H1 (cell line): ENCODE results near the gene TSKU. TPM values are rescaled to one million over a fixed set of nuclear protein-coding genes. Genes with fewer than 3 reads are reported as not detected.

ENCODE experiments used
- CTCF ChIA-PET: fragments of 300-600 bp; sonication (Branson Sonifier 250); formaldehyde crosslinking; loops from one replicate; lab custom pipeline; 2021; ENCODE audit not compliant: partially characterized antibody; lab: Charles Lee
- POLR2A ChIA-PET: fragments of 300-600 bp; sonication (Branson Sonifier 250); formaldehyde crosslinking; loops from one replicate; lab custom pipeline; 2021; ENCODE audit warnings: inconsistent platforms; ENCODE audit not compliant: partially characterized antibody; lab: Charles Lee
- DNase-seq, 2 experiments: peaks; one replicate each; pipeline versions ENCODE4 v3.0.0 to v3.0.0-alpha.2; 2010 to 2022; ENCODE audit warnings: low spot score in 2 of 2, low read depth in 1 of 2, mixed read lengths in 1 of 2
- FAIRE-seq: peaks from 2 replicates; lab custom pipeline; 2011; peaks lifted over from hg19 to GRCh38; lab: Jason Lieb, UNC
- H2AFZ ChIP-seq: 2 replicates; pipeline ENCODE4 v1.8.1; 2012; ENCODE audit warnings: low read length, inconsistent platforms
- H2AK5ac ChIP-seq: 2 replicates; pipeline ENCODE4 v1.6.1; 2013; ENCODE audit warnings: low read depth, low read length
- H2BK120ac ChIP-seq: replicated peaks from 2 replicates; pipeline ENCODE3; 2013; ENCODE audit warnings: low read depth, low read length, inconsistent platforms
- H2BK12ac ChIP-seq: 2 replicates; pipeline ENCODE4 v1.6.1; 2013; ENCODE audit warnings: low read depth, low read length
- H2BK15ac ChIP-seq: 2 replicates; pipeline ENCODE4 v1.6.1; 2013; ENCODE audit warnings: low read length
- H2BK20ac ChIP-seq: 2 replicates; pipeline ENCODE4 v1.6.1; 2013; ENCODE audit warnings: low read length
- H2BK5ac ChIP-seq: 2 replicates; pipeline ENCODE4 v1.6.1; 2013; ENCODE audit warnings: low read depth, low read length
- H3K14ac ChIP-seq: 2 replicates; pipeline ENCODE4 v1.6.1; 2013; ENCODE audit warnings: inconsistent platforms; ENCODE audit not compliant: insufficient read length
- H3K18ac ChIP-seq: 2 replicates; pipeline ENCODE4 v1.6.1; 2013; ENCODE audit warnings: low read length; ENCODE audit errors: extremely low read depth
- H3K23ac ChIP-seq: 2 replicates; pipeline ENCODE4 v1.6.1; 2013; ENCODE audit warnings: inconsistent platforms; ENCODE audit not compliant: insufficient read length
- H3K23me2 ChIP-seq: 2 replicates; pipeline ENCODE4 v1.6.1; 2013; ENCODE audit warnings: low read depth, low read length
- H3K27ac ChIP-seq: 2 replicates; pipeline ENCODE4 v1.6.1; 2011; ENCODE audit warnings: low read depth, low read length, inconsistent platforms
- H3K27me3 ChIP-seq, 4 experiments: replicated peaks in 1 of 4; 1 replicate in 1 of 4; 2 replicates in 3 of 4; pipeline versions ENCODE4 v1.6.1 to v1.8.1; 2011 to 2013; ENCODE audit warnings: low read length in 3 of 4, mild to moderate bottlenecking in 3 of 4, inconsistent platforms in 2 of 4, mixed read lengths in 2 of 4, moderate library complexity in 1 of 4; ENCODE audit not compliant: control insufficient read depth in 3 of 4, insufficient read depth in 3 of 4; ENCODE audit errors: extremely low read depth in 1 of 4
- H3K36me3 ChIP-seq, 4 experiments: 2 replicates each; pipeline versions ENCODE4 v1.6.1 to v1.8.1; 2011 to 2013; ENCODE audit warnings: mild to moderate bottlenecking in 4 of 4, low read length in 3 of 4, moderate library complexity in 2 of 4, control low read depth in 1 of 4, inconsistent platforms in 1 of 4; ENCODE audit not compliant: insufficient read depth in 4 of 4, control insufficient read depth in 2 of 4
- H3K4ac ChIP-seq: replicated peaks from 2 replicates; pipeline ENCODE3; 2013; ENCODE audit warnings: low read length, low read depth, mixed read lengths, inconsistent platforms; ENCODE audit not compliant: insufficient read length
- H3K4me1 ChIP-seq, 4 experiments: replicated peaks in 1 of 4; 1 replicate in 1 of 4; 2 replicates in 3 of 4; pipeline versions ENCODE4 v1.6.1 to v1.8.1; 2011 to 2013; ENCODE audit warnings: low read length in 3 of 4, inconsistent platforms in 2 of 4, mixed read lengths in 1 of 4; ENCODE audit not compliant: insufficient read depth in 4 of 4, control insufficient read depth in 3 of 4
- H3K4me2 ChIP-seq, 2 experiments: 2 replicates each; pipeline versions ENCODE4 v1.6.1 to v1.8.1; 2011 to 2013; ENCODE audit warnings: low read depth in 2 of 2, low read length in 2 of 2, control low read depth in 1 of 2, inconsistent platforms in 1 of 2, mild to moderate bottlenecking in 1 of 2; ENCODE audit not compliant: insufficient read depth in 1 of 2
- H3K4me3 ChIP-seq, 4 experiments: fragments of 200-600, 300-600 bp in 1 of 4; sonication (generic), shearing (Covaris generic), sonication (Bioruptor Twin) in 1 of 4; 2 replicates each; pipeline versions ENCODE4 v1.5.1 to v1.8.1; 2011 to 2016; ENCODE audit warnings: low read length in 4 of 4, low read depth in 3 of 4, control low read depth in 2 of 4, inconsistent platforms in 2 of 4, mild to moderate bottlenecking in 2 of 4, mixed read lengths in 1 of 4, moderate library complexity in 1 of 4; ENCODE audit not compliant: insufficient read depth in 2 of 4; ENCODE audit errors: extremely low read depth in 1 of 4
- H3K56ac ChIP-seq: replicated peaks from 2 replicates; pipeline ENCODE3; 2013; ENCODE audit warnings: low read depth, mild to moderate bottlenecking, mixed read lengths, low read length, inconsistent platforms; ENCODE audit not compliant: insufficient read length
- H3K79me1 ChIP-seq: 2 replicates; pipeline ENCODE4 v1.6.1; 2013; ENCODE audit warnings: low read depth, low read length, control low read depth
- H3K79me2 ChIP-seq, 2 experiments: 2 replicates each; pipeline versions ENCODE4 v1.6.1 to v1.8.1; 2012 to 2013; ENCODE audit warnings: low read length in 2 of 2, mild to moderate bottlenecking in 2 of 2, inconsistent platforms in 1 of 2; ENCODE audit not compliant: insufficient read depth in 2 of 2, control insufficient read depth in 1 of 2
- H3K9ac ChIP-seq, 4 experiments: replicated peaks in 1 of 4; 1 replicate in 1 of 4; 2 replicates in 3 of 4; pipeline versions ENCODE4 v1.6.1 to v1.8.1; 2011 to 2013; ENCODE audit warnings: low read depth in 3 of 4, low read length in 3 of 4, control low read depth in 2 of 4, mild to moderate bottlenecking in 2 of 4, moderate library complexity in 2 of 4, inconsistent platforms in 1 of 4; ENCODE audit errors: extremely low read depth in 1 of 4
- H3K9me3 ChIP-seq, 2 experiments: 2 replicates each; pipeline versions ENCODE4 v1.6.1 to v1.8.1; 2012 to 2013; ENCODE audit warnings: mild to moderate bottlenecking in 2 of 2, moderate library complexity in 2 of 2, control low read depth in 1 of 2, inconsistent platforms in 1 of 2, low read depth in 1 of 2, low read length in 1 of 2, mixed read lengths in 1 of 2; ENCODE audit not compliant: insufficient read depth in 2 of 2
- H4K20me1 ChIP-seq, 2 experiments: replicated peaks in 1 of 2; 2 replicates each; pipeline versions ENCODE3 to v1.8.1; 2011 to 2013; ENCODE audit warnings: inconsistent platforms in 2 of 2, low read length in 2 of 2, mild to moderate bottlenecking in 1 of 2; ENCODE audit not compliant: insufficient read depth in 2 of 2, control insufficient read depth in 1 of 2
- H4K5ac ChIP-seq: 2 replicates; pipeline ENCODE4 v1.6.1; 2013; ENCODE audit warnings: low read length, low read depth, mixed read lengths, inconsistent platforms; ENCODE audit not compliant: insufficient read length
- H4K8ac ChIP-seq: 2 replicates; pipeline ENCODE4 v1.8.0; 2013; ENCODE audit warnings: mild to moderate bottlenecking, moderate library complexity, low read length, inconsistent platforms; ENCODE audit not compliant: insufficient read depth; ENCODE audit errors: extremely low read depth
- H4K91ac ChIP-seq: replicated peaks from 2 replicates; pipeline ENCODE3; 2013; ENCODE audit warnings: low read length, mixed read lengths, inconsistent platforms; ENCODE audit not compliant: insufficient read length
- JUN ChIP-seq: IDR thresholded peaks from 2 replicates; pipeline ENCODE4 v1.6.1; 2011; ENCODE audit warnings: low read depth, mild to moderate bottlenecking, improper control_type of control experiment, low read length
- WGBS, 2 experiments: shearing (Covaris generic) in 1 of 2; methylation state at CpG; one replicate each; pipeline versions ENCODE4 v1.1.6 to v1.1.7; 2013 to 2015; ENCODE audit warnings: low lambda C conversion rate in 2 of 2, mixed read lengths in 2 of 2, inconsistent platforms in 1 of 2, low coverage in 1 of 2, missing lambda C conversion rate in 1 of 2; ENCODE audit not compliant: insufficient replicate concordance in 2 of 2, insufficient coverage in 1 of 2, insufficient read length in 1 of 2; ENCODE audit errors: extremely low coverage in 1 of 2, missing lambda C conversion rate in 1 of 2; 5-methylcytosine and 5-hydroxymethylcytosine counted together
- polyA plus RNA-seq, 7 experiments: library from polyadenylated mRNA; depleted of rRNA in 3 of 7; stranded (reverse) in 5 of 7; unstranded in 2 of 7; fragments of >200 nt in 5 of 7; fragments of 200-250 nt in 2 of 7; gene quantifications; 1 replicate in 5 of 7; 2 replicates in 1 of 7; 4 replicates in 1 of 7; pipeline versions ENCODE4 v1.2.1 to v1.2.3, GENCODE V29; 2011 to 2013; ENCODE audit warnings: missing spikeins in 2 of 7, mixed read lengths in 2 of 7
- total RNA-seq: library from RNA; stranded (reverse); fragmentation: NEBNext Ultra II Directional; extraction: Animal tissue kit (Norgen Biotek cat#: 25700); gene quantifications from 2 replicates; pipeline ENCODE4 v1.2.1, GENCODE V29; 2021
- TF ChIP-seq, protein P1 (sequence below): IDR thresholded peaks from 2 replicates; pipeline ENCODE4 v1.6.1; 2011; ENCODE audit warnings: low read length, improper control_type of control experiment

The TSKU gene
- total and polyA plus RNA-seq, 2 of the 8 experiments (the other 6 are each of a cell fraction or from before 2014, with no cell fraction given), result 22.8 to 28.4 TPM

DNA sequence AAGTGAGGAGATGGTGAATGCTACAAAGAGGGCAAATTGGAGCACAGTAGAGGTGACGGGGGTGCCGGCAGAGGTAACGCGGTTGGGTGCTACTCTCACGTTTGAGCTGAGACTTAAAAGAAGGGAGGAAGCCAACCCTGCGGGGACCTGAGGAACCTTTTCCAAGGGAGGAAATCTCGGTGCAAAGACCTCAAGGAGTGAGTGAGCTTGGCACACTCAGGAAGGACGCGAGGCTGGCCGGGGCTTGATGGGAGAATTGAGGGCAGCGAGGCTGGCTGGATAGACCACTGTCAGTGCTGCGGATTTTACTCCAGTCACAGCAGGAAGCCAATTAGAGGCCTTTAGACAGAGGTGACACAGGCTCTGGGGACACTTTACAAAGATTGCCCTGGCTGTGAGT, 25.0 kb downstream of the TSKU start:
- H3K18ac ChIP-seq, result no peak overlapping the region
- ChIA-PET CTCF (interaction anchor here (0.6 to 5.2 kb wide), 29 partner anchors 9 to 608 kb away, joined by 3 to 47 read pairs (median 4); no protein-coding TSS in a partner anchor), POLR2A (interaction anchor here (0.6 to 0.9 kb wide), 2 partner anchors 16 to 139 kb away, joined by 3 read pairs; no protein-coding TSS in a partner anchor)
- peaks cover 0 to 4% (median 2%) of the 10 kb centered on the region in 4 experiments; a peak in 2 of 7 replicates for H3K4me1 ChIP-seq
- FAIRE-seq (no peak), DNase-seq (no peak)
- no peak overlapping the region for H3K4ac ChIP-seq
- no peak overlapping the region for H3K14ac ChIP-seq
- H4K5ac ChIP-seq, result no peak overlapping the region
- 92% methylated on average over 12 of the region's 12 CpGs; no CpG with 5 or more reads in 1 of the 2 experiments for WGBS, 2 experiments
- no peak overlapping the region for H3K27ac ChIP-seq
- H2BK15ac ChIP-seq, result no peak overlapping the region
- H3K36me3 ChIP-seq, result no peaks in the 10 kb centered on the region
- H3K56ac ChIP-seq, result no peak overlapping the region
- H3K23me2 ChIP-seq, result no peaks in the 10 kb centered on the region
- no peak overlapping the region for H2BK12ac ChIP-seq
- no peak overlapping the region for H2AK5ac ChIP-seq
- no peaks in the 10 kb centered on the region; a peak in 1 of 7 replicates for H3K27me3 ChIP-seq
- H3K79me2 ChIP-seq, result no peaks in the 10 kb centered on the region
- H3K9me3 ChIP-seq, result no peaks in the 10 kb centered on the region
- H3K4me3 ChIP-seq, result no peak overlapping the region
- no peaks in the 10 kb centered on the region for H3K79me1 ChIP-seq
- no peak overlapping the region for H2BK5ac ChIP-seq
- H2AFZ ChIP-seq, result no peak overlapping the region
- H4K20me1 ChIP-seq, result no peaks in the 10 kb centered on the region
- no peak overlapping the region for H3K4me2 ChIP-seq
- H3K23ac ChIP-seq, result no peak overlapping the region
- H3K9ac ChIP-seq, result no peak overlapping the region
- no peak overlapping the region for H4K8ac ChIP-seq
- no peak for TF ChIP-seq JUN
- TF ChIP-seq, protein P1, sequence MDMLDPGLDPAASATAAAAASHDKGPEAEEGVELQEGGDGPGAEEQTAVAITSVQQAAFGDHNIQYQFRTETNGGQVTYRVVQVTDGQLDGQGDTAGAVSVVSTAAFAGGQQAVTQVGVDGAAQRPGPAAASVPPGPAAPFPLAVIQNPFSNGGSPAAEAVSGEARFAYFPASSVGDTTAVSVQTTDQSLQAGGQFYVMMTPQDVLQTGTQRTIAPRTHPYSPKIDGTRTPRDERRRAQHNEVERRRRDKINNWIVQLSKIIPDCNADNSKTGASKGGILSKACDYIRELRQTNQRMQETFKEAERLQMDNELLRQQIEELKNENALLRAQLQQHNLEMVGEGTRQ, result no peak
- no peak overlapping the region for H4K91ac ChIP-seq
- no peak overlapping the region for H2BK120ac ChIP-seq
- H2BK20ac ChIP-seq, result no peak overlapping the region
